Hematopoietic multipotent progenitor cell treated with erythropoietin and hydrocortisone succinate and interleukin-3 and kit ligand, for 15 days (in vitro differentiated cells): Measurements from ENCODE around the gene MAP6D1.

ENCODE experiments used
- DNase-seq: peaks from one replicate; pipeline ENCODE4 v3.0.0-alpha.2; 2015; ENCODE audit warnings: low spot score

Gene MAP6D1

DNA sequence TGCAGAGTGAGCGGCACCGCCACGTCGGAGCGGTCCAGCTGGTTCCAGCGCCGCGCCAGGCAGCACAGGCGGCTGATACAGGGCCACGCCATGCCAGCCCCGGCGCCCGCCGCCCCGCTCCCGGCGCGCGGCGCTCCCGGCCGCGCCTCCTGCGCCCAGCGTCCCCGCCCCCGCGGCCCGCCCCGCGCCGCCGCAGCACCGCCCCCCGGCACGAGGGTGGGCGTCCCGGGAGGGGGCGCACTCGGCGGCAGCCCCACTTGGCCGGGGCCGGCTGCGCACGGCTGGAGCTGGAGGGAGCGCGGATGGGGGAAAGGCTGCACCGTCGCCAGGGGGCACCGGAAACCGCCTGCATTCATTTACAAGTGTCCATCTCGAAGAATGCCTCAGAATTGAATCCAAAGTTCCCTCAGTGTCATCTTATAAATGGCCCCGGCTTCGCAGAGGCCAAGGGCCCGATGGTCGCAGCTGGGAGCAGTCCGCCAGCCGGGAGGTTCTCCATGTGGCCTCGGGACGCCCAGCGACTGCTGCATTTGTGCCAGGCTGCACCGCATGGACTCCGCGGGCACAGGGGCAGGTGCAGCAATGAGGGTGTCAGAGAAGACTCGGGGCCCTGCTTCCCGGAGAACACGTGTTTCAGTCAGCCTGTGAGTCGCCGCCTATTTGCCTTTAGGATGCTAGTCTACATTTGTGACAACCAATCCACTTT, at the start of gene MAP6D1:
Gene MAP6D1 (minus strand): TSS at position 122 of the 706 bp plus-strand sequence. CDS start 30 bp downstream, at position 92.
- DNase-seq, result peak; percentile 16

DNA sequence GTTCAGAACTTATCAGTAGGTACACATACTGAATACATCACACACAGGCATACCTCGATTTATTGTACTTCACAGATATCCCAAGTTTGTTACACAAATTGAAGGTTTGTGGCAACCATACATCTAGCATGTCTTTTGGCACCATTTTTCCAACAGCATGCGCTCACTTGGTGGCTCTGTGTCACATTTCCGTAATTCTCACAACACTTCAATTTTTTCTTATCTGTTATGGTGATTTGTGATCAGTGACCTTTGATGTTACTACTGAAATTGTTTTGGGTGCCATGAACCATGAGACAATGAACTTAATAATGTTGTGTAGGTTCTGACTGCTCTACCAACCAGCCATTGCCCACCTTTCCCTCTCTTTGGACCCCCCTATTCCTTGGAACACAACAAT, 48.5 kb upstream of the MAP6D1 start:
- DNase-seq, result no peak

DNA sequence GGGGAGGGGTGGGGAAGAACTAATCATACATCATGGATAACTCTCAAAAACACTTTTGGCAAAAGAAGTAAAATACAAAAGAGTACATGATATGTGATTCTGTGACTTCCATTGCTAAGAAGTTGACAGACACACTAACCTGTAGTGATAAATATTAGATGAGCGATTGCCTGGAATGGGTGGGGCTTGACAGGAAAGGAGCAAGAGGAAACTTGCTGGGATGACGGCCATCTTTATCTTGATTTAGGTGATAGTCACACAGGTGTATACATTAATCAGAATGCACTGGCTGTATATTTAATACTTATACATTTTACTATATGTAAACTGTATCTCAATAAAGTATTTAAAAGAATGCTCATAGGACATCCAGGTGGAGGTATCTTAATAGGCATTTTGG, 46.2 kb upstream of the MAP6D1 start:
- DNase-seq, result no peak

DNA sequence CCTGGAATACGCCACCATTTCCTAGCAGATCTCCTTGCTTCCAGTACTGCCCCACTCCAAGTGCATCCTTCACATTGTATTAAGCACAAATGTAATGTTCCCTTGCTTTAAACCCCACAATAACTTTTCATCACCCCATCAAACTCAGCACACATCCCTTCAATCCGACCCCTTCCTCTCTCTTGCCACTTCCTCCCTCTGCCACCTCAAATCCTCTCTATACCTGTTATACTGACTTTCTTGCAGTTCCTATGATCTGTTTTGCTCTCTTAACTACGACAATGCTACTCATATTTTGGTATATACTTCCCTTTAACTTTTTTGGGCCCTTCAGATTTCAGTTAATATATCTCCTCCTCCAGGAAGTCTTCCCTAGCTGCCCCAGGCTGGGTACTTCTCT, 45.2 kb upstream of the MAP6D1 start:
- no peak for DNase-seq

DNA sequence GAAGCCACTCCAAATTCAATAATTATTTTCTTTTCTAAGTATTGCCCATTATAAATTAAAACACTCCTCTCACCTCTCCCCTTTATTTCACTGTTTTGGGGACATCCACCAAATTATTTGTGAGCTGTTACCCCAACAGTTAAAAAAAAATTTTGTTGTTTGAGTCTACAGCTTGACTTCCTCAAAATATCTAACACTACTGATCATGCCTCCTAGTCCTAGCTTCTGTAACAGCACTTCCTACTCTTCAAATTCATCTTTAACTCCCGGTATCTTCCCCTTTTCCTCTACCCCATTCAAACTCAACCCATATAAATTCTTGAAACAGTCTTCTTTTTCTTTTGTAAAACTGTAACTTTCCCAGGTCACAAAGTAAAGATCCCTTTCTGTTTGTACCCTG, 43.4 kb upstream of the MAP6D1 start:
- DNase-seq, result no peak

DNA sequence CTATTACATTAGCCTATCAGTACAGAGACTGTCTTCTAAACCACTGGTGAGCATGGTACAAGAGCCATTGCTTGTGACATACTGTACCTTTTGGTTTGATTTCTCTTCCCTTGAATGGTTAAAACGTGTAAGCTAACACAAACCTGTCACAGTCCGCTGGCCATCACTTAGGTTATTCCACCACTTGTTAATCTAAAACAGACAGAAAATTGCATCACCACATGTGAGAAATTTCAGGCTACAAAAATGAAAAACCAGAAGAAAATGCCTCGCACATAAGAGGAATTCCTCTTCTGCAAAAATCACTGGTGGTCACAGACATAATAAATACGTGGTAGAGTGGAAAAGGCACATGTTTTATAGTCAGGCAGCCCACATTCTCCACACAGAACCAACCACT, 37.2 kb upstream of the MAP6D1 start:
- no peak for DNase-seq

DNA sequence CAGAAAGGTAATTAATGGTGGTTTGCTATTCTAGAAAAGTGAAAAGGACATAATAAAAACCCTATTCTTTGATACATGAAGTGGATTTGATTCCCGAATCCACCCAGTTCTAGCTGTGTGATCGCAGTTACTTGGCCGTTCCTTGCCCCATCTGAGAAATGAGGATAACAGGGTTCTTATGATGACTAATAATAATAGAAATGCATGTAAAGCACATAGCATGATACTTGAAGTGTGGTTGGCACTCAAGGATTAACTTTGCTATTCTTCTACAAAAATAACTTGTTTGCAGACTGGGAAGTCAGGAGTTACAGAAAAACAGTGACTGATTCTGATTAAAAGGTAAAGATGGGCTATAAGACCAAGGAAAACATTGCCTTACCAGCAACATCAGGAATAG, 32.5 kb upstream of the MAP6D1 start:
- no peak for DNase-seq

DNA sequence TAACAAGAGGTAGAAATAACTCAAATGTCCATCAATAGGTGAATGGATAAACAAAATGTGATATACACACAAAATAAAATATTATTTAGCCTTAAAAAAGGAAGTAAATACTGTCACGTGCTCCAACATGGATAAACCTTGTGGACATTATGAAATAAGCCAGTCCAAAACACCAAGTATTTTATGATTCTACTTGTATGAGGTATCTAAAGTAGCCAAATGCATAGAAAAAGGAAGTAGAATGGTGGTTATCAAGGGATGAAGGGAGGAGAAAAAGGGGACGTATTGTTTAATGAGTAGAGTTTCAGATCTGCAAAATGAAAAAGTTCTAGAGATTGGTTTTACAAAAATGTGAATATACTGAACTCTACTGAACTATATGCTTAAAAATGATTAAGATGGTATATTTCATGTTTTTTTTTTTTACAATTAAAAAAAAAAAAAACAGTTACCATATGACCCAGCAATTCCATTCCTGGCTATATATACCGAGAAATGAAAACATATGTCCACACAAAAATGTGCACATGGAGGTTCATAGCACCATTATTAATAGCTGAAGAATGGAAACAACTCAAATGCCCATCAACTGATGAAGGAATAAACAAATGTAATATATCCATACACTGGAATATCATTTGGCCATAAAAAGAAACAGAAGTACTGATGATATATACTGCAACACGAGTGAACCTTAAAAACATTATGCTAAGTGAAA, 29.1 kb upstream of the MAP6D1 start:
- no peak for DNase-seq

DNA sequence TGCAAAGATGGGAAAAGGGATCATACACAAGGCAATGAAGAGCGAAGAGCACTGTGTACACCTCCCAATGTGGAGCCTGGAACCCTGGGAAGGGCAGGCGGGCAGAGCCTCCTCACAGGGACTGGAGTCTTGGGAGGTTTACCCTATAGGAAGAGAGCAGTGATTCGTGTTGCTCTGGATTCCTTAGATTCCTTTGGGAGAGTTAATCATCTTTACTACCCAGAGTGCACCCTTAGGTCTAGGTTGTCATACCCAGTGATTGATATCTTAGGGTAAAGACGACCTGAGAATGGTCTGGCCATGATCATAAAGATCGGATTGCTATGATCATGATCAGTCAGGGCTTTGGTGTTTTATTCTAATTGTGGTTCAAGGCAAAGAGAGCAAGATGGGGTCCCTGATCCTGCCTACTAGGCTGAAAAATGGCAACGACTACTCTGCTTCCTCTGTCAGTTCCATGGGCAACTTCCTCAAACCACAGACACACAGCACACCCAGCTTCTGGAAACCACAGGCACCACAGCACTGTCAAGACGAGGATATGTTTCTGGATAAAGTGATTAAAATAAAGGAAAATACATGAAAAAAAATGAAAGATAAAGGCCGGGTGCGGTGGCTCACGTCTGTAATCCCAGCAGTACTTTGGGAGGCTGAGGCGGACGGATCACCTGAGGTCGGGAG, 20.4 kb upstream of the MAP6D1 start:
- DNase-seq, result no peak

DNA sequence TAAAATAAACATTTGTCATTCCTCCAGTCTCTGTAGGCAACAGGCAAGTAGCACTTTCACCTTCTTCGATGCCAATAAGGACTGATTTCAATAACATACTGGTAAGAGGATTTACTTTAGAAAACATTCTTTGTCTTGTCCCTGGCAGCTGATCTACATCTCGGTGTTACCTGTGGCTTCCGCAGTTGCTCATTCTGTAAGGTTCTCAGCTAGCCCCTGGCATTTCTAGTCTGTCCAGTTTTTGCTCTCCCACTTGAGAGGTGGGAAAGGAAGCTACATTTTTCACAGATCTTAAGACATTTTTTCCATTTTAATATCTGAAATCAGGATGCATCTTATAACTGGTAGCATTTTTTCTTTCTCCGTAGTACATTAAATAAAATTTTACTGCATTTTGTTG, 19.7 kb upstream of the MAP6D1 start:
- no peak for DNase-seq

DNA sequence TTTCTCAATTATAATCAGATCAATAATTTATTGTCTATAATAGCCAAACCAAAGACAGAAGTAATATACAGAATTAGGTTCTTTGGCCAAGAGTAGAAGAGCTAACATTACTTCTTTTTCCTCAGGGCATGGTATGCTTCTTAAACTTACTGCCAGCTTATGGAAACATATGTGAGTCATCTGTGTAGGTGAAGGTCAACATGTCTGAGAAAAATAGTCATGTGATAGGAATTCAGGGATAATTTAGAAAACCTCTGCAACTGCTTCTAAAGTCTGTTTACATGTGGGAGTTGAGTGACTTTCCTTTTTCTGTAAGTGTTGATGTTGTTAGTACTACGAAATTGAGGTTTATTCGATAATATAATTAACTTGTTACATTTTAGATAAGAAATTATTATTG, 19.2 kb upstream of the MAP6D1 start:
- DNase-seq, result no peak

DNA sequence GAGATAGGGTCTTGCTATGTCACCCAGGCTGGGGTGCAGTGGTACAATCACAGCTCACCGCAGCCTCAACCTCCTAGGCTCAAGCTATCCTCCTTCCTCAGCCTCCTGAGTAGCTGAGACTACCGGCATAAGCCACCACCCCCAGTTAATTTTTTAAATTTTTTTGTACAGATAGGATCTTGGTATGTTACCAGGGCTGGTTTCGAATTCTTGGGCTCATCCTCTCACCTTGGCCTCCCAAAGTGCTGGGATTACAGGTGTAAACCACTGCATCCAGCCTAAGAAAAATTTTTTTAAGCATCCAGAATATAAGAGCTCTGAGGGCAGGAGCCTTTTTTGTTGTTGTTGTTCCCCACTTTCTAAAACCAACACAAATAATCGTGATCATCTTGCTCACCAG, 14.4 kb upstream of the MAP6D1 start:
- no peak for DNase-seq

DNA sequence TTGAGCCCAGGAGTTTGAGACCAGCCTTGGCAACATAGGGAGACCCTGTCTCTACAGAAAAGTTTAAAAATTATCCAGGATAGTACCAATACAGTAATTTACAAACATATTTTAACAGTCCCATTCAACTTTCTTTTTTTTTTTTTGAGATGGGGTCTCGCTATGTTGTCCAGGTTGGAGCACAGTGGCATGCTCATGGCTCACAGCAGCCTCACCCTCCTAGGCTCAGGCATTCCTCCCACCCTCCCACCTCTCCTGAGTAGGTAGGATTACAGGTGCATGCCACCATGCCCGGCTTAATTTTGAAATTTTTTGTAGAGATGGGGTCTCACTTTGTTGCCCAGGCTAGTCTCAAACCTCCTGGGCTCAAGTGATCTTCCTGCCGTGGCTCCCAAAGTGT, 12.5 kb upstream of the MAP6D1 start:
- DNase-seq, result no peak

DNA sequence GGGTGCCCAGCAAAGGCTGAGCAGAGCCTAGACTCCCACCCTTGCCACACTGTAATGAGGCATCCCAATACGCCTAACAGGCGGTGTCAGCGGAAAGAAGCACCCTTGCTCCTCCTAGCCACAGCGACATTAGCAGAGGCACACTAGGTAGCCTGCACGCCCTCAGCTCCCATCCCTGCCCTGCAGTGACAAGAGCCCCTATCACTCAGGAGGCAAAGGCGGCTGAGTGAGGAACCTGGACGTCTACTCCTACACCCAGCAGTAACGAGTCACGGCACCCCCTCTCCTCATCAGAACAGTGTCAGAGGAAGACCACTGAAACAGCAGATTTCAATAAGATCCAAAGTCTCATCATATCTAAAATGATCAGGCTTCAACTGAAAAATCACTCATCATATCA, 12.0 kb upstream of the MAP6D1 start:
- DNase-seq, result no peak

DNA sequence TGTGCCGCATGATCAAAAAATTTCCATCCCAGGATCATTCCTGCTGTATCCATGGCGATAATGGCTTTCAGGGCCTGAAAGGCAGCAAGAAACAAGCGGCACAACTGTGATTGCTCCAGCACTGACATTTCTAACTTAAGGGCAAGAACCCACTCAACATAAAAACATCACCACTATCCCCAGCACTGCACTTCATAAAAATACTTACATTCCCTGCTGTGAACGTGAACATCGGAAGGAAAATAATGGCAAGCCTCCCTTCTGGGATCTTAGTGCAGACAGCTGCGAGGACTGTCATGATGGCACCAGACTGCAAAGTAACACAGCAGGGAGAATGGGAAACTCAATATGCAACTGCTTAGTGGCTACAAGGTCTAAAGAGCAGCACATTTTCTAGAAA, 8.1 kb upstream of the MAP6D1 start:
- DNase-seq, result no peak

DNA sequence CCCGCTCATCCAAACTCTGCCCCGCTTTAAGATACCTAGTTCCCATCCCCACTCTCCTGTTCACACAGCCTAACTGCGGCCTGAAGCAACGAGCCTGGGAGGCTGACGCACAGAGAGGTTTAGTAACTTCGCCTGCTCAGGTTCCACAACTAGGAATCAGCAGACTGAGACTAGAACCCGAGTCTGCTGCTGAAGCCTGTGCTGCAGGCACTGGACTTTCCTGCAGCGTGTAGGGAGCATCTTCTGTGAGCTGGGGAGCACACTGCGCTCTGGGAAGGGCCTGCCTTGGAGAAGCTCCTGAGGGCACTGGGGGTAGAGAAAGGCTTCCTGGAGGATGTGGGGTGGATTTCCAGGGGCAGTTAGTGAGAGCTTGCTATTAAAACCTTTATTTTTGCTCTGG, 4.8 kb upstream of the MAP6D1 start:
- DNase-seq, result no peak

DNA sequence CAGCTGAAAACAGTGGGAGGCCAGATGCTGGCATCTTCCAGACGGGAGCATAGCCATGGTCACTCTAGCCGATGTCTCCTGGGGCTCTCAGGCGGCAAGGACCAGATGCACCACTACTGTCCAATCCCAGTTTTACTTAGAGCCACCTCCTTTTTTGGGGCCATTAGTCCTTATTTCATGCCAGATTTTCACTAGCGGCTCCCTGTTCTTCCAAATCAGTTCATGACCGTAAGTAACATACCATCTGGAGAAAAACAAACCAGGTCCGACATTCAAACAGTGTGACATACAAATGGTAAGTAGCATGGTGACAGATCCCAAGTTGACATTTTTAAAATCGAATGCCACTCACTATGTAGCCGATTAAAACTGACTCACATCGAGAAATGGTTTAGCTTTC, 4.1 kb upstream of the MAP6D1 start:
- DNase-seq, result no peak

DNA sequence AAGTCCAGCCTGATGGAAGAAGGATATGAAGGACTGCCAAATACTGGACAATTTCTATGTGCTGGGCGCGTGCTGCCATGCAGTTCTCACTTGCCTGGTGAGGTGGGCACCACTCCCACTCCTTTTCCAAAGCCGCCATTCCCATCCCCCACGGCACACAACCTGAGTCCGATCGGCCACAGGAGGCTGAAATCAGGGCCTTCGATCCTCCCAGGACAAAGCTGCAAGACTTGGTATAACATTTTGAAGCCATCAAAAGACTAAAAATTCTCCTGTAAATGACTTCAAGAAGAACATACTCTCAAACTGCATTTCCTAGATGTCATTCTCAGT, 3.1 kb upstream of the MAP6D1 start:
- no peak for DNase-seq

DNA sequence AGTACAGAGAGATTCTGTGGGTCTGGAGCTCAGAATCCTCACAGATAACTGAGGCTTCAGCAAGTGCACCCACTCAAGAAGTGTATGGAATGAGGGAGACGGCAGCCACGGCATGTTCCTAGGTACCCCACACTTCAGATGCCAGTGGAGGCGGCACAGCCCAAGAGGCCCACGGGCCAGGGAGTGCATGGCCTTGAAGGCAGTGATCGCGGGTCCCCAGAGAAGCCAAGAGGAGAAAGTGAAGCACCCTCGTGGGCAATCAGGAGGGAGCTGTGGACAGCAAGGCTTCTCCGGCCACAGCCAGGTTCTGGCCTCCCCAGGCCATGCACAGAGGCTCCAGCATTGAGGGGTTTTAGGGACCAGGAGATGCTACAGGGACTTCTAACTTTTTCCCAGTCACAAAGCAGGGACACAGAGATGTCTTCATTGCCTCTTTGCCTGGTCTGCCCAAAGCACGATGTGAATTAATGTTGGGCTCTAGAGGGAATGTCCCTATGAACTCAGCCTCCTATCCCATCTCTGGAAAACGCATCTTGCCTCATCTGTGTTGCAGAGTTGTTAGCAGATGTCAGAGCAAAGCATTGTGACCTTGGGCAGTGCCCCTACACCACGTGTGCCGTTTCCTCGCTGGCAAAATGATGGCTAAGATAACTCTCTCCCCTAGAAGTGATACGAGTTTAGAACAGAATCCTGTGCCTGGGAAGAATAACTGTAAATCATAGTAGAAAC, 2.6 kb upstream of the MAP6D1 start:
- no peak for DNase-seq

DNA sequence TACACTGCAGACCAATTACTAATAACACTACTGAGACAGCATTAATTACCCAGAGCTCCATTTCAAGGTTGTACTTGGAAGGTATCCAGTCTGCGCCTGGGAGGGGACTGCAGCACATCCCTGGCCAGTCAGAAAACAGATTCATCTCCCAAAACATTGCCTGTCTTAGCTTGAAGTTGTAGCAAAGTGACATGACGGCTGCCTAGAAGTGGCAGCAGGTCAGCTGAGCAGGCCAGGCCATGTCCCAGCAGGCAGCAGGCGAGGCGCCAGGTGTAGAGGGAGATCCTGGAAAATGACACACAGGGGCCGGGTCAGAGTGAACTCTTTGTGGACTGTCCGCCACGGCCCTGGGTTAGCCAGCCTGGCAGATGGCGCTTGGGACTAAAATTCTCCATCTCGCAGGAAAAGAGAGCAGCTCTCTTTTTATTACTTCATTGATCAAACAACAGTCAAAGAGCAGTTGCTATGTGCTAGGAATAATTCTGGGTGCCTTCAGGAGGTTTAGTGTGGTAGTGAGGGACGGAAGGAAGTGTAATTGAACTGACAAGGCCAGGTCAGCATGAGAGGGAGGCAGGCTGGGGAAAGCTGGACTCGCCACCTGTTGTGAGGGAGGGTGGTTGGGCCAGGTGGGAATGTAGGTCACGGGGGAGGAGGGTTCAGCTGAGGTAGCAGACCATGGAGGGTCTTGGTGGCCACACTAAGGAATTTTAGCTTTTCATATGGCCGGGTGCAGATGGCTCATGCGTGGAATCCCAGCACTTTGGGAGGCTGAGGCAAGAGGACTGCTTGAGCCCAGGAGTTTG, 1.3 kb upstream of the MAP6D1 start:
- DNase-seq, result no peak

DNA sequence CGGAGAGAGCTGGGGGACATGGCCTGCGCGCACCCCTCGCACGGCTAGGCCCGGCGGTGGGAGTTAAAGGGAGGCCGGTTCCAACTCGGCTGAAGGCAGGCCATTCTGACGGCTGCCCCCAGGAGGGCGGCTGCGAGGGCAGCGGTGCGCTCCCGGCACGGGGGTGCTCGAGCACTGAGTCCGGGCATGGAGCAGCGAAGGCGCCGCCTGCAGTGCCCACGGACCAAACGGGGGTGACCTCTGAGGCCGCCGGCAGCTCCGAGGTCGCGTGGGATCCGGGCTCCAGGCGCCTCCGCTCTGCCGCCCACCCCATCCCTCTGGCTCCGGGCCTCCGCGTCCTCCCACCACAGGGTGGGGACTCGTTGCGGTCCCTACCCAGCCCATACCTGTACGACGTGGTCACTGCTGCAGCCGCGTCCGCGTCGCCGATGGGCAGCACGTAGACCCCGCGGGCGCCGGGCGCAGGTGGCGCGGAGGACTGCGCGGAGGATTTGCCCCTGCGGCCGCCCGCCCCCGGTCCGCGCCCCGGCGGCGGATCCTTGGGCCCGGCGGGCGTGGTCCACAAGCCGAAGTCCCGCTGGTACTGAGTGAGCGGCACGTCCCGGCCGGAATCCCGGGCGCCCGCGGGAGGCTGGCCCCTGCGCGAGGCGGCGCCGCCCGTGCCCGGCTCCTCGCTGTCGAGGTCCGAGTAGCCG, 469 bp downstream of the MAP6D1 start:
- DNase-seq, result no peak
